Mesendoderm (in vitro differentiated cells): ENCODE results near the gene SSC5D.
"Not testable (repeated sequence)": the region's sequence is repeated elsewhere in the genome, so short reads cannot be mapped to it uniquely, and the experiment has no call there.

Source experiments
- DNase-seq: peaks from one replicate; pipeline ENCODE4 v3.0.0; 2013
- H2AK5ac ChIP-seq: 2 replicates; pipeline ENCODE4 v1.6.1; 2013; ENCODE audit warnings: low read length, inconsistent platforms
- H2BK120ac ChIP-seq: 2 replicates; pipeline ENCODE4 v1.6.1; 2013; ENCODE audit warnings: low read depth, mild to moderate bottlenecking, low read length, moderate library complexity, mixed read lengths
- H2BK15ac ChIP-seq: replicated peaks from 2 replicates; pipeline ENCODE4 v1.6.1; 2013; ENCODE audit warnings: low read depth, mild to moderate bottlenecking, moderate library complexity
- H2BK5ac ChIP-seq: 2 replicates; pipeline ENCODE4 v1.6.1; 2013; ENCODE audit warnings: low read length, inconsistent platforms
- H3K18ac ChIP-seq: 2 replicates; pipeline ENCODE4 v1.6.1; 2013; ENCODE audit warnings: mild to moderate bottlenecking, low read length, mixed read lengths
- H3K23ac ChIP-seq: one replicate; pipeline ENCODE4 v1.6.1; 2013; ENCODE audit warnings: low read length
- H3K27ac ChIP-seq: 2 replicates; pipeline ENCODE4 v1.5.1; 2013; ENCODE audit warnings: low read depth, mild to moderate bottlenecking, inconsistent platforms, low read length, moderate library complexity
- H3K27me3 ChIP-seq: 2 replicates; pipeline ENCODE4 v1.6.1; 2013; ENCODE audit warnings: low read length, control low read depth, mild to moderate bottlenecking, inconsistent platforms; ENCODE audit not compliant: insufficient read depth, poor library complexity
- H3K36me3 ChIP-seq: 2 replicates; pipeline ENCODE4 v1.6.1; 2013; ENCODE audit warnings: low read length, inconsistent platforms; ENCODE audit not compliant: control insufficient read depth, insufficient read depth
- H3K4ac ChIP-seq: one replicate; pipeline ENCODE4 v1.6.1; 2013; ENCODE audit warnings: low read depth, mild to moderate bottlenecking, low read length, moderate library complexity
- H3K4me1 ChIP-seq: 2 replicates; pipeline ENCODE4 v1.6.1; 2013; ENCODE audit warnings: low read depth, low read length, inconsistent platforms; ENCODE audit not compliant: control insufficient read depth
- H3K4me2 ChIP-seq: 2 replicates; pipeline ENCODE4 v1.6.1; 2013; ENCODE audit warnings: low read length
- H3K4me3 ChIP-seq: 2 replicates; pipeline ENCODE4 v1.5.1; 2013; ENCODE audit warnings: mild to moderate bottlenecking, low read length
- H3K56ac ChIP-seq: one replicate; pipeline ENCODE4 v1.6.1; 2013; ENCODE audit warnings: low read length
- H3K79me1 ChIP-seq: 2 replicates; pipeline ENCODE4 v1.6.1; 2013; ENCODE audit warnings: low read length, inconsistent platforms
- H3K79me2 ChIP-seq: 2 replicates; pipeline ENCODE4 v1.6.1; 2013; ENCODE audit warnings: mild to moderate bottlenecking, low read length; ENCODE audit not compliant: control insufficient read depth, insufficient read depth
- H3K9ac ChIP-seq: 2 replicates; pipeline ENCODE4 v1.6.1; 2013; ENCODE audit warnings: low read length, inconsistent platforms
- H4K5ac ChIP-seq: one replicate; pipeline ENCODE4 v1.6.1; 2013; ENCODE audit warnings: low read length
- H4K8ac ChIP-seq: one replicate; pipeline ENCODE4 v1.6.1; 2013; ENCODE audit warnings: low read depth, mild to moderate bottlenecking, control low read depth, low read length, moderate library complexity
- WGBS: extraction: QIAGEN DNeasy Blood & Tissue Kit; methylation state at CpG from one replicate; pipeline ENCODE4 v1.1.7; 2013; ENCODE audit warnings: low lambda C conversion rate, missing lambda C conversion rate; ENCODE audit not compliant: insufficient coverage; ENCODE audit errors: extremely low coverage; 5-methylcytosine and 5-hydroxymethylcytosine counted together

Gene SSC5D

GRCh38 chr19:55447421-55448174 lies 40.6 kb upstream of the SSC5D start:
- no peak overlapping the region for H4K5ac ChIP-seq
- H2BK15ac ChIP-seq = no peak overlapping the region
- H3K4me1 ChIP-seq = no peaks in the 10 kb centered on the region
- 100% methylated on average over 2 of the region's 16 CpGs for WGBS
- H3K56ac ChIP-seq = no peak overlapping the region
- H3K79me1 ChIP-seq = no peaks in the 10 kb centered on the region
- H3K79me2 ChIP-seq = no peaks in the 10 kb centered on the region
- no peak overlapping the region for H2BK120ac ChIP-seq
- no peak overlapping the region for H3K23ac ChIP-seq
- no peak overlapping the region for H3K9ac ChIP-seq
- no peaks in the 10 kb centered on the region for H3K36me3 ChIP-seq
- H3K4ac ChIP-seq = no peak overlapping the region
- no peak overlapping the region for H4K8ac ChIP-seq
- H2BK5ac ChIP-seq = no peak overlapping the region
- H2AK5ac ChIP-seq = no peak overlapping the region
- no peak overlapping the region for H3K18ac ChIP-seq
- H3K27ac ChIP-seq = no peak overlapping the region
- H3K4me3 ChIP-seq = no peak overlapping the region
- peaks cover 42% of the 10 kb centered on the region for H3K27me3 ChIP-seq
- H3K4me2 ChIP-seq = no peak overlapping the region
- DNase-seq = peak; percentile 62

DNA sequence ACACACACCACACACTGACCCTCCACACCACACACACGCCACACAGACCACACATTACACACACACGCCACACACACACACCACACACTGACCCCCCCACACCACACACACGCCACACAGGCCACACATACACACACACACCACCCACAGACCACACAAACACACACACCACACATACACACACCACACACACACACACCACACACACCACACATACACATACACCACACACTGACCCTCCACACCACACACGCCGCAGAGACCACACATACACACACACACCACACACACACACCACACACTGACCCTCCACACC lies 40.1 kb upstream of the SSC5D start:
- not testable (repeated sequence) for H3K4me2 ChIP-seq, H2AK5ac ChIP-seq, DNase-seq, H3K23ac ChIP-seq, H2BK5ac ChIP-seq, H3K56ac ChIP-seq, H3K4me3 ChIP-seq, H3K36me3 ChIP-seq, H3K27ac ChIP-seq, H3K4ac ChIP-seq, H3K9ac ChIP-seq, H4K5ac ChIP-seq, H3K79me1 ChIP-seq, H3K4me1 ChIP-seq, H2BK15ac ChIP-seq, H3K79me2 ChIP-seq, H2BK120ac ChIP-seq, H4K8ac ChIP-seq, H3K18ac ChIP-seq
- H3K27me3 ChIP-seq = peaks cover 38% of the 10 kb centered on the region
- WGBS = no CpG with 5 or more reads among the region's 5 CpGs

DNA sequence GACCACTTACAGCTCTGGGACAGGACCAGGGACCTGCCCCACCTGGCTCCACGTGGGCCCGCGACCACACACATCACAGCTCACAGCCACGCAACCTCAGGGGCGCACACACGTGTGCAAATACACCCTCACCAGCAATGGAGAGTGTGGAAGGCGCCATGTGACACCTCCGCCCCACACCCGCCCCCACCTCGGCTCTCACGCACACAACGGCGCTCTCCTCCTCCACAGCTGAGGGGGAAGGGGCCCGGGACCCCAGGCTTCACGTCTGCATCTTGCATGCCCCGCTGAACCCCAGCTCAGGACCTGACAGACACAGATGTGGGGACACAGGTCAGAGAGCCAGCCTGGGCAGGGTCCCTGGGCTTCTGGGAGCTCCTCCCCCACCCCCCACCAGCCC lies 38.8 kb upstream of the SSC5D start:
- Histone ChIP-seq H3K23ac (no peak overlapping the region), H4K8ac (no peak overlapping the region), H3K18ac (no peak overlapping the region), H3K79me2 (no peaks in the 10 kb centered on the region), H4K5ac (no peak overlapping the region), H3K36me3 (no peaks in the 10 kb centered on the region), H3K27ac (no peak overlapping the region), H2BK120ac (no peak overlapping the region), H2BK15ac (no peak overlapping the region), H3K79me1 (no peaks in the 10 kb centered on the region), H3K56ac (no peak overlapping the region), H3K27me3 (peaks cover 28% of the 10 kb centered on the region), H3K4ac (no peak overlapping the region), H3K9ac (no peak overlapping the region), H2AK5ac (no peak overlapping the region), H3K4me1 (no peaks in the 10 kb centered on the region), H2BK5ac (no peak overlapping the region), H3K4me3 (no peak overlapping the region), H3K4me2 (no peak overlapping the region)
- DNase-seq = no peak
- WGBS = no CpG with 5 or more reads among the region's 16 CpGs

DNA sequence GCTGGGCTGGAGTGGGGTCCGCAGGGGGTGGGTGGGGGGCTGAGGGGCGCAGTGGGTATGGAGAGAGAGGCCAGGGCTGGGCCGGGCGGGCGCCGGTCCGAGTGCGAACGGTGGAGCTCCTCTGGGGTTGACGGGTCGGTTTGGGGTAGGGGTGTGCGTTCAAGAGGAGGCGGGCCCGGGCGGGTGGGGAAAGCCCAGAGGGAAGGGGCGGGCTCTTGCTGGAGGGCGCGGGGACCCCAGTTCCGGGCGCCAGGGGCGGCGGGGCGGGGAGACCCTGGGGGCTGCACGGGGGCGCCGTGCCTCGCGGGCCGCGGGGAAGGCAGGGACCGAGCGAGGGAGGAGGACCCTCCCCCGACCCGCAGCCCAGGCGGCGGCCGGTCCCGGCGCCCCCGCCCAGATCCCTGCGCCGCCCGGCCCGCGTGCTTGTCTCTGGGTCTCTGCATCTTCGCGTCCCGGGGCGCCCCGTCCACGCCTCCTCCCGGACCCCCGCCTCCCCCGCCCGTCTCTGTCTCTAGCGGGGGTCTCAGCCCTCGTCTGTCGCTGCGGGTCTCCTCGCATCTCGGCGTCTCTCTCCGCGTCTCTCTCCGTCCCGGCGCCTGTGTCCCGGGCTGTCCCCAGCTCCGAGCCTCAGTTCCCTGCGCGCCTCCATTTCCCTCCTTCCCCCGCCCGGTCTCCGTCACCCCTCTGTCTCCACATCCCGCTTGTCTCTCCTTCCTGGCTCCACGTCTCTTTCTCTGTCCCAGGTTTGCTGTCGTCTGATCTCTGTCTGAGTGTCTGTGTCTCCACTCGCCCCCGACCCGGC lies 36.9 kb upstream of the SSC5D start:
- Histone ChIP-seq H3K4me2 (no peak overlapping the region), H3K18ac (no peak overlapping the region), H3K56ac (no peak overlapping the region), H3K4me3 (no peak overlapping the region), H2BK120ac (no peak overlapping the region), H3K79me1 (no peaks in the 10 kb centered on the region), H3K36me3 (no peaks in the 10 kb centered on the region), H3K9ac (no peak overlapping the region), H4K8ac (no peak overlapping the region), H4K5ac (no peak overlapping the region), H3K4me1 (no peaks in the 10 kb centered on the region), H3K27me3 (peaks cover 17% of the 10 kb centered on the region), H2BK15ac (no peak overlapping the region), H3K79me2 (no peaks in the 10 kb centered on the region), H3K27ac (no peak overlapping the region), H2BK5ac (no peak overlapping the region), H2AK5ac (no peak overlapping the region), H3K4ac (no peak overlapping the region), H3K23ac (no peak overlapping the region)
- no CpG with 5 or more reads among the region's 80 CpGs for WGBS
- DNase-seq = no peak

GRCh38 chr19:55451965-55452748 lies 36.1 kb upstream of the SSC5D start:
- H3K4me3 ChIP-seq = no peak overlapping the region
- no peaks in the 10 kb centered on the region for H3K79me1 ChIP-seq
- no peak for DNase-seq
- H3K4ac ChIP-seq = no peak overlapping the region
- no peak overlapping the region for H2BK120ac ChIP-seq
- H3K36me3 ChIP-seq = no peaks in the 10 kb centered on the region
- no peak overlapping the region for H3K18ac ChIP-seq
- peaks cover 17% of the 10 kb centered on the region for H3K27me3 ChIP-seq
- H3K4me2 ChIP-seq = peak overlapping the region; percentile 42
- H2BK5ac ChIP-seq = no peak overlapping the region
- no peaks in the 10 kb centered on the region for H3K4me1 ChIP-seq
- H3K56ac ChIP-seq = peak overlapping the region; percentile 30
- no CpG with 5 or more reads among the region's 57 CpGs for WGBS
- H3K27ac ChIP-seq = no peak overlapping the region
- peak overlapping the region; percentile 45 for H3K9ac ChIP-seq
- H3K79me2 ChIP-seq = no peaks in the 10 kb centered on the region
- H4K8ac ChIP-seq = no peak overlapping the region
- H3K23ac ChIP-seq = no peak overlapping the region
- no peak overlapping the region for H2AK5ac ChIP-seq
- no peak overlapping the region for H2BK15ac ChIP-seq
- H4K5ac ChIP-seq = no peak overlapping the region
